BLaER1 (cell line): ENCODE data around the gene ANKRD22.
A peak's percentile ranks its signal among the peaks of the same experiment; 100 is the strongest.
"Not testable (repeated sequence)": the region's sequence is repeated elsewhere in the genome, so short reads cannot be mapped to it uniquely, and the experiment has no call there.

Source experiments
- H3K27ac ChIP-seq: shearing (Covaris generic); formaldehyde crosslinking; 2 replicates; pipeline ENCODE4 v1.8.1; 2022
- H3K27me3 ChIP-seq: shearing (Covaris generic); formaldehyde crosslinking; 2 replicates; pipeline ENCODE4 v1.8.1; 2022
- H3K36me3 ChIP-seq: shearing (Covaris generic); formaldehyde crosslinking; 2 replicates; pipeline ENCODE4 v1.8.1; 2022
- H3K4me1 ChIP-seq: shearing (Covaris generic); formaldehyde crosslinking; 2 replicates; pipeline ENCODE4 v1.8.1; 2022
- H3K4me2 ChIP-seq: shearing (Covaris generic); formaldehyde crosslinking; 2 replicates; pipeline ENCODE4 v1.8.1; 2022
- H3K4me3 ChIP-seq: shearing (Covaris generic); formaldehyde crosslinking; 2 replicates; pipeline ENCODE4 v1.8.1; 2022
- H3K9ac ChIP-seq: shearing (Covaris generic); formaldehyde crosslinking; 2 replicates; pipeline ENCODE4 v1.8.1; 2022
- H3K9me3 ChIP-seq: shearing (Covaris generic); formaldehyde crosslinking; 2 replicates; pipeline ENCODE4 v1.8.1; 2022
- H4K20me1 ChIP-seq: shearing (Covaris generic); formaldehyde crosslinking; 2 replicates; pipeline ENCODE4 v1.8.1; 2022
- Cebpa-rat ChIP-seq: shearing (Covaris generic); IDR thresholded peaks from 2 replicates; pipeline ENCODE4 v1.8.1; 2022

The ANKRD22 gene

DNA sequence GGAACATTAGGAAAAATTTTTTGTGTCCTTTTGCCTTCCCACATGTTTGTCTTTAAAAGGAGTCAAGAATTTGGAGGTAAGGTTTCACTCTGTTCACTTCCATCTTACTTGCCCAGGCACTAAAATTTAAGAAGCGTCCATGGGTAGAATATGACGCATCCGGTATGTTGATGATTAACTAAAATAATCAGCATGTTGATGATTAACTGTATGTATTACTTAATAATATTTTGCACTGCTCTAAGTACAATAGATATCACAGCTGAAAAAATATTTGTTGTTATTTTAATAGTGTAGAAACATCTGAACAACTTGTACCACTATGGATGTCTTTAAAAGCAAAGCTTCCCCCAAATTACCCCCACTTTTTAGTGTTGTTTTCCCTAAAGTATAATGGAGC, 11.5 kb downstream of the ANKRD22 start:
- no peaks in the 10 kb centered on the region for H4K20me1 ChIP-seq
- no peak for TF ChIP-seq Cebpa-rat
- H3K9me3 ChIP-seq: no peaks in the 10 kb centered on the region
- no peaks in the 10 kb centered on the region for H3K36me3 ChIP-seq
- no peak overlapping the region for H3K27ac ChIP-seq
- no peaks in the 10 kb centered on the region for H3K4me1 ChIP-seq
- no peak overlapping the region for H3K4me2 ChIP-seq
- H3K27me3 ChIP-seq: no peaks in the 10 kb centered on the region
- no peak overlapping the region for H3K4me3 ChIP-seq
- H3K9ac ChIP-seq: no peak overlapping the region

DNA sequence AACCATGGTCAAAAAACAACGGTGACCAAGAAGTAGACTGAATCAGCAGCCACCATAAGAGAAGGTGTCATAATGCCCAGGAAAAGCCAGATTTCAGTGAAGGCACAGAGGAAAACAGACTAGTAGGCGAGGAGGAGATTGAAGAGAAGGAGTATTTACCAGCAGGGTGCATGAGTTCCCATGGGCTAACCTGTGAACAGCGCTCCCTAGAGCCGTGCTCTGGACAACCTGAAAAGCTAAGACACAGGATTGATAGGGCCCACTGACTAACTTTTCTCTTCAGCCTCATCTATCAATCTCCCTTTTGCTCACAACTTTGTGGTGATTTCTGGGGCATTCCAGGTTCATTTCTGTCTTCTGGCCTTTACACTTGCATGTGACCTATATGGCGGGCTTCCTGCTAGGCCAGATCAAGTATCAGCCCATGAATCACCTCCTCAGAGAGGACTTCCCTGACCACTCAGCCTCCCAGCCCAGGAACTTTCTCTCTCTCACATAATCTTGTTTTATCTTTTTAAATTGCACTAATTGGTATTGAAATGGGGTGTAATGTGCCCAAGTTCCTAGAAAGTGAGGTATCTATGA, 12.8 kb downstream of the ANKRD22 start:
- H3K9ac ChIP-seq: no peak overlapping the region
- H4K20me1 ChIP-seq: no peaks in the 10 kb centered on the region
- no peak overlapping the region for H3K4me2 ChIP-seq

DNA sequence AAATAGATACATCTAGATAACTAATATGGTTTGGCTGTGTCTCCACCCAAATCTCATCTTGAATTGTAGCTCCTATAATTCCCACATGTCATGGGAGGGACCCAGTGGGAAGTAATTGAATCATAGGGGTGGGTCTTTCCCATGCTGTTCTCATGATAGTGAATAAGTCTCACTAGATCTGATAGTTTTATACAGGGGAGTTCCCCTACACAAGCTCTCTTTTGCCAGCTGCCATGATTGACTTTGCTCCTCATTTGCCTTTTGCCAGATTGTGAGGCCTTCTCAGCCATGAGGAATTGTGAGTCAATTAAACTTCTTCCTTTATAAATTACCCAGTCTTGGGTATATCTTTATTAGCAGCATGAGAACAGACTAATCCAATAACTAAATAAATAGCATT, 14.0 kb downstream of the ANKRD22 start:
- H3K27ac ChIP-seq, H3K9ac ChIP-seq, H3K36me3 ChIP-seq, H3K4me2 ChIP-seq, H3K9me3 ChIP-seq, H3K4me1 ChIP-seq, H4K20me1 ChIP-seq, H3K27me3 ChIP-seq, H3K4me3 ChIP-seq: not testable (repeated sequence)

More for the DNA sequence above, 12.8 kb downstream of the ANKRD22 start:
- Histone ChIP-seq H3K36me3 (no peaks in the 10 kb centered on the region), H3K4me3 (no peak overlapping the region), H3K27ac (no peak overlapping the region), H3K4me1 (peaks cover under 1% of the 10 kb centered on the region; the same call in 1 of the 2 replicates), H3K27me3 (no peaks in the 10 kb centered on the region), H3K9me3 (no peaks in the 10 kb centered on the region)
- TF ChIP-seq Cebpa-rat: no peak

DNA sequence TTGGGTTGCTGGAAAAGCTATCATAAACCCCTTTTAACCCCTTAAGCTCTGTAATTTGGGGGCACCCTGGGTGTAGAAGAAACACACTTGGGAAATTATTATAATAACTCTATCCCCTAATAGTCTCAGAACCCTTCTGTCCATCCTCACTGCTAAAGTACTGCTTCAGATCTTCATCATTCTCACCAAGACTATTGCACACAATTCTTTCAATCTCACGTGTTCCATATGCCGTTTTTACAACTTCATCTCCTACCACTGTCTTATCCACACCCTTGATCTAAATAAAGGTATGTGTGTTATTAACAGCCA, 15.8 kb downstream of the ANKRD22 start:
- Histone ChIP-seq H3K4me1 (peaks cover 14% of the 10 kb centered on the region), H3K9ac (no peak overlapping the region), H3K9me3 (no peaks in the 10 kb centered on the region), H3K27me3 (no peaks in the 10 kb centered on the region; the same call in 1 of the 2 replicates), H3K4me3 (no peak overlapping the region), H3K27ac (no peak overlapping the region), H3K36me3 (no peaks in the 10 kb centered on the region), H4K20me1 (no peaks in the 10 kb centered on the region), H3K4me2 (no peak overlapping the region)
- TF ChIP-seq Cebpa-rat: no peak

DNA sequence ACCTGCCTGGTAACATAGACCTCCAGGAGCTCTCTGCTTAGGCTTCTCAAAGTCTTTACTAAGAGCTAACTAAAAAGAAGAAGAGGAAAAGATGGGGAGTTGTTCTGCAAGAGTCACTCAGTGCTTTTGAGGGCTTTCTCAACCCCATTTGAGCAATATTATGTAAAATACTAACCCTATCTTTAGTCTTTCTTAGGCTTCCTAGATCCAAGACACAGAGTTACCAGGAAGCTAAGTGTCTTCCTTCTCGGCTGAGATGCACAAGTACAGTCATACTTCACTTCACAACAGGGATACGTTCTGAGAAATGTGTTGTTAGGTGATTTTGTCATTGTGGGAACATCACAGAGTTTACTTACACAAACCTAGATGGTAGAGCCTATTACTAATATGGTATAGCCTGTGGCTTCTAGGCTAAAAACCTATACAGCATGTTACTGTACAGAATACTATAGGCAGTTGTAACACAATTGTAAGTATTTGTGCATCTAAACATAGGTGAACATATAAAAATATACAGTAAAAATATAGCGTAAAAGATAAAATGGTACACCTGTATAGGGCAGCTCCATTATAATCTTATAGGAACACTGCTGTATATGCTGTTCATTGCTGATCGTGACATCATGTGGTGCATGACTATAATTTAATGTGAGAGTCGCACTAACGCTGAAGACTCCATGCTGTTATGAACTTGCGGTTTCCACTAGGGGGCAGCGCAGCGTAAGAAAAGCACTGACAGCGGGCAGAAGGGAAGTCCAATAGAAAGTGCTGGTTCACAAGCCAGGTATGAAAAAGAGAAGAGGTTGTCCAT, 16.3 kb downstream of the ANKRD22 start:
- Histone ChIP-seq H3K27ac (no peak overlapping the region), H3K4me1 (peaks cover 20% of the 10 kb centered on the region), H3K9ac (no peak overlapping the region), H3K27me3 (no peaks in the 10 kb centered on the region; the same call in 1 of the 2 replicates), H3K4me2 (no peak overlapping the region), H4K20me1 (no peaks in the 10 kb centered on the region), H3K4me3 (no peak overlapping the region), H3K36me3 (no peaks in the 10 kb centered on the region), H3K9me3 (no peaks in the 10 kb centered on the region)
- no peak for TF ChIP-seq Cebpa-rat

DNA sequence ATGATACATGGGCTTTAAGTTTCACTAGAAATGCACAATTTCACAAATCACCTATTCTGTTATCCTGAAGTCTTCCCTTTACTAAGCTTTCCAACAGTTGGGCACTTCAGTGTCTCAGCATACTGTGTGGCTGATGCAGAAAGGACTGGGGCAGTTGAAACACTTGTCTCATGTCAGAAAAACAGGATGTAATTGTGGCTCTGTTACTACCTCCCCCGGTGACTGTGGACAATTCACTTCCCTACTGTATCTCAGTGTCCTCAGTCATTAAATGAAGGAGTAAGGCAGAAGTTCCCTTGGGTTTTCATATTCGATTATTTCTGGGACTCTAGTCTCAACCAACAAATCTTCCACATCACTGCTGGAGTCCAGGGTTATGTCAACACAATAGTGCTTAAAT, 17.9 kb downstream of the ANKRD22 start:
- Histone ChIP-seq H3K4me1 (peaks cover 34% of the 10 kb centered on the region), H3K27ac (no peak overlapping the region), H3K27me3 (no peaks in the 10 kb centered on the region; the same call in 1 of the 2 replicates), H3K36me3 (no peaks in the 10 kb centered on the region), H3K4me2 (peak overlapping the region; percentile 16; the same call in 1 of the 2 replicates), H4K20me1 (no peaks in the 10 kb centered on the region), H3K9ac (no peak overlapping the region), H3K4me3 (no peak overlapping the region), H3K9me3 (no peaks in the 10 kb centered on the region)
- TF ChIP-seq Cebpa-rat: no peak

DNA sequence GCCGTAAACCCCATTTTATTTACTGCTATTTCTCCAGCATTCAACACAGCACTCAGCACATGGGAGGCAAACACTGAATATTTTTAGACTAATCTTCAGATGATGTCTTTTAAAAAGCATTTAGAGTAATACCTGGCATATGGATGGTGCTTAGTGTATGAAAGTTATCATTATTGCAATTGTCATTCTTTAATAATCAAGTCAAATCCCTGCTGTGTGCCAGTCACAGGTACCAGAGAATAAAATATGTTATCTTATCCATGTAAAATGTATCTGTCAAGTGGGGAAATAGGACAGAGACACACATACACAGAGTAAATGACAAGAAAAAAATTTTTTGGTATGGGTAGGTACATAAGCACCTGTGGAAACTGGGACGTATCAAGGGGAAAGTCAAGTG, 18.5 kb downstream of the ANKRD22 start:
- Histone ChIP-seq H4K20me1 (no peaks in the 10 kb centered on the region), H3K27me3 (no peaks in the 10 kb centered on the region; the same call in 1 of the 2 replicates), H3K4me2 (no peak overlapping the region), H3K4me1 (peaks cover 37% of the 10 kb centered on the region), H3K9ac (no peak overlapping the region), H3K27ac (no peak overlapping the region), H3K9me3 (no peaks in the 10 kb centered on the region), H3K36me3 (no peaks in the 10 kb centered on the region), H3K4me3 (no peak overlapping the region)
- TF ChIP-seq Cebpa-rat: no peak

DNA sequence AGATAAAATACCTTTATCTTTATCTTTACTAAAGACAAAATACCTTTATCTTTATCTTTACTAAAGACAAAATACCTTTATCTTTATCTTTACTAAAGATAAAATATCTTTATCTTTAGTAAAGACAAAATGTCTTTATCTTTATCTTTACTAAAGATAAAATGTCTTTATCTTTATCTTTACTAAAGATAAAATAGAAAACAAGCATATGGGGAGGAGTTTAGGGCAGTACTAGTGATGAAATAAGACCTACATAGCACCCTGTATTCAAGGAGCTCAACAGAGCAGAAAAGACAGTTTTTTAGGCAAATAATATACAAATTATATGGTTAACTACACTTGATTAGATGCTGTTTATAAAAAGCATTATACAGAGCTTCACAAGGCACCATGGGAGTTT, 19.3 kb downstream of the ANKRD22 start:
- Histone ChIP-seq H3K27ac (no peak overlapping the region), H3K4me3 (no peak overlapping the region), H3K9ac (no peak overlapping the region), H4K20me1 (no peaks in the 10 kb centered on the region), H3K27me3 (no peaks in the 10 kb centered on the region; the same call in 1 of the 2 replicates), H3K9me3 (no peaks in the 10 kb centered on the region), H3K4me2 (no peak overlapping the region), H3K4me1 (peaks cover 37% of the 10 kb centered on the region), H3K36me3 (no peaks in the 10 kb centered on the region)
- no peak for TF ChIP-seq Cebpa-rat

DNA sequence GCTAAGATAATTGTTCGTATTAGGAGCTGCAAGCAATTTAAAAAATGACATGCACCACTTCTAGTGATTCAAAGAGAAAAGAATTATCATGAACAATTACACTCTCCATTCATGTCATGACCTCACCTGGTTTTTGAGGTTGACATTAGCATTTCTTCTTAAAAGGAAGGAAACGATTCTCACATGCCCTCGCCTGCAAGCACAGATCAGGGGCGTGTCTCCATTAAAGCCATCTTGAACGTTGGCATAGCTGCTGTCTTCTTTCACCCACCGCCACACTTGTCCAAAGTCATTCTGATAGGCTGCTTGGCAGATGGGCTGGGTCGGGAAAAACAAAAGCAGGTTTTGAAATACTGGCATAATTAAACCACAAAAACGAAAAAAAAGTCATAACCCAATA, 19.9 kb downstream of the ANKRD22 start:
- Histone ChIP-seq H3K4me2 (no peak overlapping the region), H3K27ac (no peak overlapping the region), H3K27me3 (no peaks in the 10 kb centered on the region; the same call in 1 of the 2 replicates), H3K4me3 (no peak overlapping the region), H3K4me1 (peaks cover 37% of the 10 kb centered on the region), H3K36me3 (no peaks in the 10 kb centered on the region), H3K9ac (no peak overlapping the region), H3K9me3 (no peaks in the 10 kb centered on the region), H4K20me1 (no peaks in the 10 kb centered on the region)
- no peak for TF ChIP-seq Cebpa-rat

DNA sequence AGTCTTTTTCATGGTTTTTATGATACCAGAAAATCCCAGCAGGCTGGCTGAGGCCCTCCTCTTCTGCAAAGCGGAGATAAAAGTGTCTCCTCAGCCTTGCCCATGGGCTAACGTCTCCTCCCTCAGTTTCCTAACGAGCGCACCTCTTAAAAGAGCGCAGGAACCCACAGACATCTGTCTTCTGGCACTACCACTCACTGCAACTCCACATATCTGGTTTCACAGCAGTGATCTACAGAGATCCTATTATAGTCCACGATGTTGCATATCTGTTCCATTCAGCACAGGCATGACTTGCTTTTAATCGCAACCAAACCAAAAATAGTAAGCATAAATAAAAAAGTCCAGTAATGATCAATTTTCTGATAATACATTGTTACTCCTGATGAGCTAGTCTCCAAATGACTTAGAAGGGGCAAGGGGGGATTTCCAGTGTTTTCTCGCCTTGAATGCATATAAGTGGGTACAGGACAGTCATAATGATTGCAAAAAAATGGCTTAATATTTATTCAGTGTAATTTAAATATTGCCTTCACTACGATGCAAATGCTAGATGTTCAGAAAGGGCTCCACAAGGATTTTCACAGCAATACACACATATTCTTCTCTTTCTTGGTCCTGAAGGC, 20.9 kb downstream of the ANKRD22 start:
- no peak overlapping the region for H3K9ac ChIP-seq
- H3K36me3 ChIP-seq: no peaks in the 10 kb centered on the region
- peaks cover 37% of the 10 kb centered on the region for H3K4me1 ChIP-seq
- H3K9me3 ChIP-seq: no peaks in the 10 kb centered on the region
- H3K4me3 ChIP-seq: no peak overlapping the region
- H3K27ac ChIP-seq: no peak overlapping the region
- H3K4me2 ChIP-seq: peak overlapping the region; percentile 52
- no peaks in the 10 kb centered on the region; the same call in 1 of the 2 replicates for H3K27me3 ChIP-seq
- no peaks in the 10 kb centered on the region for H4K20me1 ChIP-seq
- TF ChIP-seq Cebpa-rat: no peak
